HAP-1 (cell line): ENCODE data around the gene EPN1.
A peak's percentile ranks its signal among the peaks of the same experiment; 100 is the strongest.

Experiments
- DNase-seq, 2 experiments: peaks; one replicate each; pipeline ENCODE4 v3.0.0-alpha.2; 2016 to 2020; ENCODE audit warnings: low spot score in 2 of 2
- H3K27me3 ChIP-seq: fragments of 250-450 bp; sonication (Bioruptor Pico); 2 replicates; pipeline ENCODE4 v1.5.1; 2020; ENCODE audit warnings: low read depth, mild to moderate bottlenecking, moderate library complexity
- H3K36me3 ChIP-seq: fragments of 250-450 bp; sonication (Bioruptor Pico); replicated peaks from 2 replicates; pipeline ENCODE4 v1.5.1; 2020; ENCODE audit warnings: mild to moderate bottlenecking
- H3K4me1 ChIP-seq: fragments of 250-450 bp; sonication (Bioruptor Pico); 2 replicates; pipeline ENCODE4 v1.5.1; 2020; ENCODE audit warnings: mild to moderate bottlenecking
- H3K4me3 ChIP-seq: fragments of 250-450 bp; sonication (Bioruptor Pico); 2 replicates; pipeline ENCODE4 v1.5.1; 2020; ENCODE audit warnings: mild to moderate bottlenecking, moderate library complexity
- H3K9me3 ChIP-seq: fragments of 250-450 bp; sonication (Bioruptor Pico); 2 replicates; pipeline ENCODE4 v1.5.1; 2020; ENCODE audit warnings: mild to moderate bottlenecking, moderate library complexity
- in situ Hi-C: fragments of 300-500 bp; cut with MboI; formaldehyde crosslinking; loops from 3 replicates; pipeline ENCODE4 v1.14.3; 2020; ENCODE audit warnings: low sequenced_read_pairs, inconsistent platforms, mixed read lengths

The EPN1 gene

DNA sequence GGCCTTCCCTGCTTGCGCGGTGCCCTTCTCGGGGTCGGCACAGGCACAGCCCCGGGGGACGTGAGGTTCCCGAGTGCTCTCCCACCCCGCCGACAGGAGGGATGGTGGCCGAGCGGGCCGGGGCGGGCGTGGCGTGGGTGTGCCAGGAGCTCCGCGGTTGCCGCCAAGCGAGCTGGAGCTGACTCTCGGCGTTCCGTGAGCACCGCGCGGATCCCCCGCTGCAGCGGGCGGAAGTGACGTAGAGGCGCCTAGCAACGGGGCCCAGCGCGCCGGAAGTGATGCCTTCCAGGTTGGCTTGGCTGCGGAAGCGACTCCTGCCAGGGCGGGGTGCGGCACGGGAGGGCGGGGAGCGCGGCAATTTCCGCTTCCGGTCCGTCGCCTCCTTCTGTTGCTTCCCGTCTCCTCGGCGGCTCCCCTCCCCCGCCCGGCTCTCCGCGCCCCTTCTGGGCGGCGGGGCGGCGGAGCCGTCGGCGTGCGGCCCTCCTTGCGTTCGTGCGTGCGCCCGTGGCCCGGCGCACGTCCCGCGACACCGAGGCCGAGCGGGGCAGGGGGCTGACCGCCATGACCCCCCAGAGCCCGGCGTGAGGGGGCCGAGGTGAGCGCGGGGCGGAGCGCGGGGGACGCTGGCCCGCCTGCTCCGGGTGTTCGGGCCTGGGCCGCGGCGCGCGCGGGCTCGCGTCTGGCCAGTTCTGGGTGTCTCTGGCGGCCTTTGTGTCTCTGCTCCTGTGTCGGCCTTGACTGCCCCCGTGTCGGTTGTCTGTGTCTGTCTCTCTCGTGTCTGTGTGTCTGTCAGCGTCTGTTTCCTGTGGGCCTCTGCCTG is at the start of gene EPN1:
Gene EPN1 (plus strand): TSS at position 386 of the 820 bp plus-strand sequence. CDS start 3,402 bp downstream, outside the sequence.
- in situ Hi-C loops, result loop anchor here (25.0 kb wide), 2 partner anchors 1213 to 1488 kb away; partner anchors contain the start of genes CDC42EP5, LENG9, MBOAT7 and TSEN34
- peak within 1 kb of the TSS; percentile 71 for H3K4me3 ChIP-seq
- H3K27me3 ChIP-seq, result no peaks in the 10 kb centered on the region
- DNase-seq, result peak; percentile 85 to 98
- peaks cover 6% of the 10 kb centered on the region for H3K4me1 ChIP-seq
- H3K9me3 ChIP-seq, result no peaks in the 10 kb centered on the region
- H3K36me3 ChIP-seq, result peaks cover 49% of the 10 kb centered on the region

DNA sequence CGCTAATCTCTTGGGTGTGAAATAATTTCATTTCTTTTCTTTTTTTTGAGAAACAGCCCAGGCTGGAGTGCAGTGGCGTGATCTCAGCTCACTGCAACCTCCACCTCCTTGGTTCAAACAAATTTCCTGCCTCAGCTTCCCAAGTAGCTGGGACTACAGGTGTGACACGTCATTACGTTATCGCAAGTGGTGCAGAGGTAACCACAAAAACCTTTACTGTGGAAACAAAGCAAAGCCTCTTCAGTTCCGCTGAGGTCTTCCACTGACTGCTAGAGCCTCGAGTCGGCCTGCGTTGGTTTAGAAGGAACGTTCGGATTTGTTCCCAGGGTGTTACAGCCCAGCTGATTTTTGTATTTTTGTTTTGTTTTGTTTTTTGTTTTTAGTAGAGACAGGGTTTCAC is 48.7 kb upstream of the EPN1 start:
- Histone ChIP-seq H3K9me3 (no peaks in the 10 kb centered on the region), H3K4me3 (no peak overlapping the region), H3K36me3 (no peaks in the 10 kb centered on the region), H3K4me1 (no peaks in the 10 kb centered on the region), H3K27me3 (no peaks in the 10 kb centered on the region; the same call in 1 of the 2 replicates)
- in situ Hi-C loops, result loop anchor here (5.0 kb wide), 1 partner anchor 109 kb away; no protein-coding TSS in a partner anchor
- DNase-seq, result no peak

DNA sequence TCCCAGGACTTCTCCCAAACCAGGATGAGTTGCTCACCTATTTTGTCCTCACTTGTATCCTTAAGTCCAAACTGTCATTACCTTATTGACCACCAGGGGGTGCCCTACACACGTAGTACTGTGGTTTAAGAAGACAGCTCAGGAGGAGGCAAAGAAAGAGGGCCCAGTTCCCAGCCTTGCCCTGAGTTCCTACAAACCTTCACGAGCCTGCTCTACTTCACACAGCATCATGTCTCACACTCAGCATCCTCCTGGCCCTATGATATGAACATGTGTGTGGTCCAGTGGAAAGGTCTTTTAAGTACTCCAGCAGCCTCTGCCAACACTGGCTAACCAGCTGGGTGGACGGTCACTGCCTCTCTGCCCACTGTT is 42.6 kb upstream of the EPN1 start:
- DNase-seq, result peak; percentile 75 to 96
- in situ Hi-C loops, result no loop called here
- Histone ChIP-seq H3K9me3 (no peaks in the 10 kb centered on the region), H3K27me3 (no peaks in the 10 kb centered on the region; the same call in 1 of the 2 replicates), H3K36me3 (0 out of 2 replicates have a peak, but pooled peaks cover 3% of the 10 kb centered on the region), H3K4me1 (peaks cover 9% of the 10 kb centered on the region; the same call in 1 of the 2 replicates), H3K4me3 (no peak overlapping the region)

DNA sequence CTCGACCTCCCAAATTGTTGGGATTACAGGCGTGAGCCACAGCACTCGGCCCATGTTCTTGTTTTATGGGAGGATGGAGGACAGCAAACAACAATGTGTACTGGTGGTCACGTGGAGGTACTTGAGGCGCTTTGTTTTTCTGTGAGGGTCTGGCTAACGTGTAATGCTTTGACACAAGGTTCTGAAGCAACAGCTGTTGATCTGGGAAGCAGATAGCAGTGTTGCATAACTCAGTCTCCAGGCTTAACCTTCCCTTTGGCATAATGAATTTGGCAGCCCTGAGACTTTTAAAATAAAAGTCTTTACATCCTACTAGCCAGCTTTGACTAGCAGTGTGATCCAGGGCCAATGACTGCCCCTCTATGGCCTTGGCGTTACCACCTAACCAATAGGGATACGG is 41.2 kb upstream of the EPN1 start:
- peak overlapping the region; percentile 68; the same call in 1 of the 2 replicates for H3K4me3 ChIP-seq
- H3K9me3 ChIP-seq, result no peaks in the 10 kb centered on the region
- in situ Hi-C loops, result no loop called here
- H3K27me3 ChIP-seq, result no peaks in the 10 kb centered on the region; the same call in 1 of the 2 replicates
- no peak for DNase-seq
- H3K4me1 ChIP-seq, result peaks cover 9% of the 10 kb centered on the region; the same call in 1 of the 2 replicates
- 0 out of 2 replicates have a peak, but pooled peaks cover 3% of the 10 kb centered on the region for H3K36me3 ChIP-seq

DNA sequence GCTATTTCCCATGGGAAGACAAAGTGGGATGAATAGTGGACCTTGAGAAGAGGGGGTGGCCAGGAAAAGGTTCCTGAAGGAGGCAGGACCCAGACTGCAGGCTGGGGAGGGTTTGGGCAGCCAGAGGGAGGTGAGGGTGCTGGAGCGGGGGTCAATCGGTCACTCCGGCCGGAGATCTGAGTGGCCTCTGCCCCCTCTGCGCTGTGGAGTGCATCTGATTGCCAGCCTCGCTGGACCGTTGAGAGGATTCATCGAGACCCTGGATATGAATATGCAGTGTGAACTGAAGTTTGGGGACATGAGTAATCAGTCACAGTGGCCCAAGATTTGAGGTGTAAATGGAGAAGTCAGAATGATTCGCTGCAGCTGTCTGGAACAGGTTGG is 39.7 kb upstream of the EPN1 start:
- DNase-seq, result no peak
- in situ Hi-C loops, result no loop called here
- Histone ChIP-seq H3K36me3 (0 out of 2 replicates have a peak, but pooled peaks cover 3% of the 10 kb centered on the region), H3K27me3 (no peaks in the 10 kb centered on the region), H3K4me3 (peak overlapping the region; percentile 68), H3K4me1 (peaks cover 17% of the 10 kb centered on the region), H3K9me3 (no peaks in the 10 kb centered on the region)

DNA sequence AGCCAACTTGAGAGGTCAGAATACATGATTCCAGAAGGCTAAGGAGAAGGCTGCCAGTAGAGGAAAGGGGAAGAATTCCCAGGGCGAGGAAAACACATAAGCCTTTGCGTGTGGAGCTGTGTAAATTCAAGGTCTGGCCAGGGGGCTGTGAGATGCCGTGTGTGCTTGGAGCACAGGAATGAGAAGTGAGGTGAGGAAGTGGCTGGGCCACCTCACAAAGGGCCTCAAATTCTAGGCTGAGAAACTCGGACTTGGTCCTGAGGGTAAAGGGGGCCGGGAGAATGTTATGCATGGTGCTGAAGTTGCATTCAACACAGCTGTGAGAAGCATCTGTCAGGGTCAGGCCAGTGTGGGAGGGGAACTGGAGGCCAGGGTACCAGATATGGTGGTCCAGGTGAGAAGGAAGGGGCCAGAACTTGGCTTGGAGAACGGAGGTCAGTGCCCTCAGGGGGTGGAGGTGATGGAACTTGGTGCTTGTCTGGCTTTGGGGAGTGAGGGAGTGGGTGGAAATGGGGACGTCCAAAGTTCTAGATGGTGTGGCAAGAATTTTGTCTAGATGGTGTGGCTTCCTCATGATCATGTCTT is 39.1 kb upstream of the EPN1 start:
- Histone ChIP-seq H3K4me3 (peak overlapping the region; percentile 68), H3K27me3 (no peaks in the 10 kb centered on the region), H3K9me3 (no peaks in the 10 kb centered on the region), H3K4me1 (peaks cover 20% of the 10 kb centered on the region), H3K36me3 (0 out of 2 replicates have a peak, but pooled peaks cover 3% of the 10 kb centered on the region)
- DNase-seq, result no peak
- in situ Hi-C loops, result no loop called here

DNA sequence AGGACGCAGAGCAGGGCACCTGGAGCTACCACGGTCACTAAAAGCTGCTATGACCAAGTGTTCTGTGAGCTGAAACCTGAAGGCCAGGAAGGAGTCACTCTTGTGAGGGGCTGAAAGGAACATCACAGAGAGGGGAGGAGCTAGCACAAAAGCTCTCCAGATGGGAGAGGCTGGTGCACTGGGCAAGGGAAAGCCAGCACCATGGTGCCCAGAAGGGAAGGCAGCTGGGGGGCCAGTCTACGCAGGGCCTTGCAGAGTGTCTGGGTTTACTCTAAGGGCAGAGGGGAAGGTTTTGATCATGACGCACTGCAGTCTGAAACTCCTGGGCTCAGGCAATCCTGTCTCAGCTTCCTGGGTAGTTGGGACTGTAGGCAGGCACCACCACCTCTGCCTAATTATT is 38.3 kb upstream of the EPN1 start:
- H3K9me3 ChIP-seq, result no peaks in the 10 kb centered on the region
- 0 out of 2 replicates have a peak, but pooled peaks cover 3% of the 10 kb centered on the region for H3K36me3 ChIP-seq
- no peak overlapping the region for H3K4me3 ChIP-seq
- in situ Hi-C loops, result no loop called here
- peaks cover 20% of the 10 kb centered on the region for H3K4me1 ChIP-seq
- H3K27me3 ChIP-seq, result no peaks in the 10 kb centered on the region
- DNase-seq, result no peak

DNA sequence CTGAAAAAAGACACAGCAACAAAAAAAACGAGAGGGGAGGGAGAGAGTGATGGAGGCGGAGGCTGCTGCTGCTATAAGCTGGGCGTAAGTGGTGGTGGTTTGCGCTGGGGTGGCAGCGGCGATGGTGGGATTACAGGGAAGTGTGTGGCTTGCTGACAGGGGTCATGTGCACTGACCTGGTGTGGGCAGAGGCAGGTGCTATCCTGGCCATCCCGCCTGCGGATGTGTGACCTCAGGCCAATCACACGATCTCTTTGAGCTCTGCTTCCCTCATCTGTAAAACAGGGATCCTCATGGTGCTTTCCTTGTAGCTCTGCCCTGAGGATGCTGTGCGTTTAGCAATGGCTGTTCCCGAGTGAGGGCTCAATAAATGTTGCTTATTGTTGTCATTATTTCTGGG is 37.5 kb upstream of the EPN1 start:
- H3K4me1 ChIP-seq, result peaks cover 20% of the 10 kb centered on the region
- no peak for DNase-seq
- in situ Hi-C loops, result no loop called here

DNA sequence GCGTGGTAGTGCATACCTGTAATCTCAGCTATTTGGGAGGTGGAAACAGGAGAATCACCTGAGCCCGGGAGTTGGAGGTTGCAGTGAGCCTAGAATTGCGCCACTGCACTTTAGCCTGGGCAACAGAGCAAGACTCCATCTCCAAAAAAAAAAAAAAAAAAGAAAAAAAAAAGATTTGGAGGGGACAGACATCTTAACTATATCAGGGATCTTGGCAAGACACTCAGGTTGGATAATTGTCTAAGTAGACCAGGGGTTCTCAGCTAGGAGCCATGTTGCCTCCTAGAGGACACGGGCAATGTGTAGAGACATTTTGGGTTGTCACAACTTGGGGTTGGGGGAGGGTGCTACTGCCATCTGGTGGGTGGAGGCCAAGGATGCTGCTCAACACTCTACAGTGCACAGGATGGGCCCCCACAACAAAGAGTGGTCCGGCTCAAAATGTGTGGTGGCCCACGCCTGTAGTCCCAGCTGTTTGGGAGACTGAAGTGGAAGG is 36.1 kb upstream of the EPN1 start:
- no peaks in the 10 kb centered on the region for H3K9me3 ChIP-seq
- no peak overlapping the region for H3K4me3 ChIP-seq
- H3K4me1 ChIP-seq, result peaks cover 27% of the 10 kb centered on the region
- H3K27me3 ChIP-seq, result no peaks in the 10 kb centered on the region
- DNase-seq, result peak; percentile 69 to 85
- in situ Hi-C loops, result no loop called here
- 0 out of 2 replicates have a peak, but pooled peaks cover 3% of the 10 kb centered on the region for H3K36me3 ChIP-seq

More for the DNA sequence above, 37.5 kb upstream of the EPN1 start:
- Histone ChIP-seq H3K36me3 (0 out of 2 replicates have a peak, but pooled peaks cover 3% of the 10 kb centered on the region), H3K27me3 (no peaks in the 10 kb centered on the region), H3K9me3 (no peaks in the 10 kb centered on the region), H3K4me3 (no peak overlapping the region)

DNA sequence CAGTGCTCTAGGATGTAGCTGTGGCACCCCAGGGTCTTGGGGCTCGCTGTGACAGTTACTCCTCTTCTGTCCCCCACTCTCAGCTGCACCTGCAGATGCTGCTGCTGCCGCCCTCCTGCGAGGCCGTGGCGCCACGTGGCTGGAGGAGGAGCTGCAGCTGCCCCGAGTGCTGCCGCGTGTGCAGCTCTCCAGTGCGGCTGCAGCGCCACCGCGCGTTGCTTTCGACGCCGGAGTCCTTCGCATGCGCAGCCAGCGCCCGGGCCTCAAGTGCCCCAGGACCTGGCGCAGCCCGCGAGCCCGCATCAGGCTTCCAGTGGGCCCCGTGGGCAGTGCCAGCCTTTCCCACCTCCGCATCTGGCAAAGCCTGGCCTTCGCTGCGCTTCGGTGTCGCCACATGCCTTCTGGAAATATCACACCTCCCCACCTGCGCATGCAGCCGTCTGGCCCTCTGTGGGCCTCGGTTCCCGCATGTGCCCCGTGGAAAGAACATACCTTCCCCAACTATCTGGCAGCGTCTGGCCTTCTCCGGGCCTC is 34.9 kb upstream of the EPN1 start:
- no peak for DNase-seq

DNA sequence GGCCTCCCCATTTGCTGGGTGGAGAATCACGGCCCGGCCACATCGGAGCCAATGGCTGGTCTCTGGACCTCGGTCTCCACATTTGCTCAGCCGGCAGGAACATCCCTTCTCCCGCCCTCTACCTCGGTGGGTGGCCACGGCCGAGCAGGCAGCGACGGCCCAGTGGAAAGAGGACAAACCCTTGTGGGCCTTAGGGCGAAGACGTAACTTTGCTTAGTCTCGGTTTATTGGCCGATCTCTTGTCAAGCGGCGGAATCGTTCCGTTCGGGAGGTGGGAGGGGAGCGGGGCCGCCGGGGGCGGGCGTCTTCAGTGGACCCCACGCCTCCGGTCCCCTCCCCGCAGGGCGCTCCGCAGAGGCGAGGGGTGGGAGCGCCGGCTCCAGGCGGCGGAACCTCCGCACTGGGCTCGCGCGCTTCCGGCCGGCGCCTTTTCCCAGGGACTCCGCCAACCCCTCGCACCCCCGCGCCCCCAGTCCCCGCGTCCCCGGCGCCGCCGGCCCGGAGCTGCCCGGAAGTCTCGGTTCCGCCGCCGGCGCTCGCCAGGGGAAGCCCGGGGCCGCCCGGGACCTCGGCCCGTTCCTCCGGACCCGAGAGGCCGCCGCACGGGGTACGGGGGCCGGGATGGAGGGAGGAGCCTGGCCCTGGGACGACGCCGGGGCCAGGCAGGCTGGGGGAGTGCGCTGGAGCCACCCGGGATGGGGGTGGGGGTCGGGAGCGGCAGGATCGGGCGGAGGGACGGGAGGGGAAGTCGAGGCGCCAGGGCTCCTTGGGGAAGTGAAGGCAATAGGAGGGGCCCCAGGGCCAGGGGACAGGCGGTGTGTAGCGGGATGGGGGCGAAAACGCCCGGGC is 34.2 kb upstream of the EPN1 start, which contains the start of gene ZNF580:
Gene ZNF580 (plus strand): TSS at position 426 of the 849 bp plus-strand sequence. CDS start 1,507 bp downstream, outside the sequence.
- H3K4me1 ChIP-seq, result peaks cover 26% of the 10 kb centered on the region
- H3K36me3 ChIP-seq, result peaks cover 15% of the 10 kb centered on the region
- peak; percentile 61 to 81 for DNase-seq
- H3K27me3 ChIP-seq, result no peaks in the 10 kb centered on the region
- in situ Hi-C loops, result no loop called here
- peak within 1 kb of the TSS; percentile 78 for H3K4me3 ChIP-seq
- H3K9me3 ChIP-seq, result no peaks in the 10 kb centered on the region

More for the DNA sequence above, 34.9 kb upstream of the EPN1 start:
- Histone ChIP-seq H3K4me3 (peak overlapping the region; percentile 78), H3K9me3 (no peaks in the 10 kb centered on the region), H3K27me3 (no peaks in the 10 kb centered on the region), H3K4me1 (peaks cover 27% of the 10 kb centered on the region), H3K36me3 (peaks cover 10% of the 10 kb centered on the region)
- in situ Hi-C loops, result no loop called here

DNA sequence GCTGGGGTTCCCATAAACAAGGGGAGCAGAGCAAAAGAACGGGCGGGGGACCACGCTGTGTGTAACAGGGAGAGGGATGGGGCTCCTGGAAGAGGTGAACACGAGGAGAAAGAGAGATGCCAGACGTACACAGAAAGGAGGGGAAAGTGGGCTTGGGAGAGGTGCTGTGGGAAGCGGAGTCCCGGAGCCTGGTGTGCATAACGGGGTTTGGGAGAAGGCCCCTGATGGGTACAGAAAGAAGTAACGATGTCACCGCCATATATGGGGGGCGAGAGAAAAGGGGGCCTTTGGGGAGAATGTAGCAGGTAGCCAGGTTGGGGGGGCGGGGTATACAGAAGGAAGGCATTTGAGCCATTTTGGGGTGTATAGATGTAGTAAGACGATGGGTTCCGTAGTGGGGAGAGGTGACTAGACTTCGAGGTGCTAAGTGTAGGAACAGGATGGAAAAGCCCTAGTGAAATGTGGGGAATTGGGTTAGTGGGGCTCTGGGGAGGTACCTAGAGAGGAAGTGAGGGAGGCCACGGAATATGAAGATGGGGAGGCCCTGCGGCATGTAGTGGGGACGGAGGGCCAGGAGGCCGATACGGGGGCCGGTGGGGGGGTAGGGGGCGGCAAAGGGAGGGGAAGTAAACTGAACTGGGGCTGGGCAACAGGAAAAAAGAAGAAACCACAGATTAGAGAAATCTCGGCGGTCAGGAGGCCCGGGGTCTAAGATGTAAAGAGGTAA is 33.4 kb upstream of the EPN1 start:
- no peak for DNase-seq
- peaks cover 19% of the 10 kb centered on the region for H3K36me3 ChIP-seq

More for the DNA sequence above, 33.4 kb upstream of the EPN1 start:
- in situ Hi-C loops, result no loop called here
- Histone ChIP-seq H3K9me3 (no peaks in the 10 kb centered on the region), H3K4me1 (peaks cover 19% of the 10 kb centered on the region), H3K27me3 (no peaks in the 10 kb centered on the region), H3K4me3 (peak overlapping the region; percentile 78)
